ENCODE measurements around the gene GRK4. TPM values are rescaled to one million over a fixed set of nuclear protein-coding genes. Genes with fewer than 3 reads are reported as not detected.

GRK4 gene
- total and polyA plus RNA-seq, 5 donors: 8.4 to 13.1 (median 11.9) TPM

- Histone ChIP-seq H3K27ac (ENCODE audit: low read length) (no peak overlapping the region), H3K27me3 (ENCODE audit: control insufficient read depth, insufficient read depth) (no peaks in the 10 kb centered on the region), H3K4me3 (ENCODE audit: low read length) (no peak overlapping the region), H3K4me1 (ENCODE audit: control insufficient read depth, insufficient read depth, low read length) (no peaks in the 10 kb centered on the region), H3K9me3 (ENCODE audit: control insufficient read depth, low read length) (no peaks in the 10 kb centered on the region)
- peak in 1 of 3 donors; percentile 19 for DNase-seq
- 86% methylated on average over 8 of the region's 8 CpGs for WGBS
- intact Hi-C loops (cut with DNase I): loop anchor here in 2 of 4 donors (10.0 kb wide), 2 partner anchors 59 to 79 kb away; partner anchors contain the start of gene ADD1 (in 1 of the 2)
- ATAC-seq: no peak
Observed at GRCh38 chr4:2924286-2924685, 39.1 kb upstream of the GRK4 start.

GRCh38 chr4:2924765-2925301 lies 38.5 kb upstream of the GRK4 start:
- Histone ChIP-seq H3K27me3 (ENCODE audit: control insufficient read depth, insufficient read depth) (no peaks in the 10 kb centered on the region), H3K4me1 (ENCODE audit: control insufficient read depth, insufficient read depth, low read length) (no peaks in the 10 kb centered on the region), H3K9me3 (ENCODE audit: control insufficient read depth, low read length) (no peaks in the 10 kb centered on the region), H3K27ac (ENCODE audit: low read length) (no peak overlapping the region), H3K4me3 (ENCODE audit: low read length) (no peak overlapping the region)
- WGBS: 86% methylated on average over 7 of the region's 7 CpGs
- DNase-seq (peak in 1 of 3 donors; percentile 36), ATAC-seq (no peak)
- intact Hi-C loops (cut with DNase I): loop anchor here in 2 of 4 donors (10.0 kb wide), 2 partner anchors 60 to 80 kb away; partner anchors contain the start of gene ADD1 (in 1 of the 2)

- H3K4me3 ChIP-seq (ENCODE audit: low read length): no peak overlapping the region
- ATAC-seq: no peak
- WGBS: 88% methylated on average over 5 of the region's 5 CpGs
- intact Hi-C loops (cut with DNase I): loop anchor here in 2 of 4 donors (10.0 kb wide), 2 partner anchors 61 to 81 kb away; partner anchors contain the start of gene ADD1 (in 1 of the 2)
- no peak overlapping the region for H3K27ac ChIP-seq (ENCODE audit: low read length)
- no peaks in the 10 kb centered on the region for H3K4me1 ChIP-seq (ENCODE audit: control insufficient read depth, insufficient read depth, low read length)
- H3K9me3 ChIP-seq (ENCODE audit: control insufficient read depth, low read length): no peaks in the 10 kb centered on the region
- H3K27me3 ChIP-seq (ENCODE audit: control insufficient read depth, insufficient read depth): no peaks in the 10 kb centered on the region
- no peak for DNase-seq
Observed at GRCh38 chr4:2925496-2925895, 37.9 kb upstream of the GRK4 start.

DNA sequence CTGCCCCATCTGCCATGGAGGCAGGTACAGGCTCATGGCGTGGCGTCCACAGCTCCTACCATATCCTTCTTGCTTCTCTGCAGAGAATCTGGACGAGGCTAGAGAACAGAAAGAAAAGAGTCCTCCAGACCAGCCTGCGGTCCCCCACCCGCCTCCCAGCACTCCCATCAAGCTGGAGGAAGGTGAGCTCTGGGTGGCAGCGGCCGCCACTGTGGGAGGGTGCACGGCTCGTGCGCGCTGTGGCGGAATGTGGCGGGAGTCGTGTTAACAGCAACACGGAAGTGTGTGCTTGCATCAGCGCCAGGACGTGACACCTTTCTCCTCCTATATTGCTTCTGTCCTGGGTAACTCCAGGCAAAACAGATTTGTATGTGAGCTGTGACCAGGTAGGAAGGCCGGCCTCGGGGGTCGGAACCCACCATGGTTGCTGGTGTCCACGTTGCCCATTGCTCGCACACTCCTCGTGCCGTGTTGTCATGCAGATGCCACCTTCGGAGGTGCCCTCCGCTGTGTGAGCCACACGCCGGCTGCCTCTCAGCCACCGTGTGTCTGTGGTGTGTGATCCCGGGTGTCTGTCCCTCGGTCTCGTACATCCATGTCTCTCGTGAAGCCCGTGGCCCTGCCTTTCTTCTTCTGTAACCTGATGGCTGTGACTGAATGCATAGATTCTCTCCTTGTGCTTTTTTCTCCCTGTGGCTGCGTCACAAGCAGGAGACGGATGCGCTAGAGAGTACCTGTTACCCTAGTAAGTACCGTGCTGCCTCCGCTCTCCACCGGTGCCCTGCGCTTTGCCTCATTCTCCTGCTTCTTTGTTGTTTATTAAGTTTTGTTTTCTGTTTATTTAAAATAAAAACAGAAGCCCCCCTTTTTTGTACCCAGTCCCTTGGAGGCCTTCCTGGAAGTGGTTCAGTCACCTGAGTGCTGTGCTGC lies 37.2 kb upstream of the GRK4 start:
- intact Hi-C loops (cut with DNase I): loop anchor here in 2 of 4 donors (10.0 kb wide), 2 partner anchors 61 to 81 kb away; partner anchors contain the start of gene ADD1 (in 1 of the 2)
- DNase-seq (peak in 1 of 3 donors; percentile 45), ATAC-seq (no peak)
- H3K27ac ChIP-seq (ENCODE audit: low read length): no peak overlapping the region
- H3K27me3 ChIP-seq (ENCODE audit: control insufficient read depth, insufficient read depth): no peaks in the 10 kb centered on the region
- WGBS: 93% methylated on average over 41 of the region's 41 CpGs
- no peak overlapping the region for H3K4me3 ChIP-seq (ENCODE audit: low read length)
- H3K9me3 ChIP-seq (ENCODE audit: control insufficient read depth, low read length): no peaks in the 10 kb centered on the region
- H3K4me1 ChIP-seq (ENCODE audit: control insufficient read depth, insufficient read depth, low read length): no peaks in the 10 kb centered on the region

GRCh38 chr4:2927016-2927695 lies 36.2 kb upstream of the GRK4 start:
- 94% methylated on average over 18 of the region's 18 CpGs for WGBS
- DNase-seq: peak in 1 of 3 donors; percentile 19

DNA sequence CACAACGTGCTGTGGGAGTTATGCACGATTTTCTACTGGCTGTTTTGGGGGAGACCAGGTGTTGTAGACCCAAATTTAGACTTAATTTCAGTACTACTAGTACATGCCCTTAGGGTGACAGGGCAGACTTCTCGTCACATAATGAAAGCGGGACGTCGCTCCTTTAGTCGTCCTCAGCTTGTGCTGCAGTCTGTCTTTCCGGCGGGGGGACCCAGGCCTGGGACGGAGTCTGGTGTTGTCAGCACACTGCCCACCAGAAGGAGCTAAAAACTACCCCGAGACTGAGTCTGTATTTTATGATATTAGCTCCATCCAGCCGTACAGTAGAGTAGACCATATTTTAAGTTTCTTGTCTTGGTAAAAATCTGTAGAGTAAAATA lies 35.7 kb upstream of the GRK4 start:
- Histone ChIP-seq H3K27ac (ENCODE audit: low read length) (no peak overlapping the region), H3K9me3 (ENCODE audit: control insufficient read depth, low read length) (no peaks in the 10 kb centered on the region), H3K4me1 (ENCODE audit: control insufficient read depth, insufficient read depth, low read length) (no peaks in the 10 kb centered on the region), H3K4me3 (ENCODE audit: low read length) (no peak overlapping the region), H3K27me3 (ENCODE audit: control insufficient read depth, insufficient read depth) (no peaks in the 10 kb centered on the region)
- intact Hi-C loops (cut with DNase I): loop anchor here in 2 of 4 donors (10.0 kb wide), 2 partner anchors 63 to 83 kb away; partner anchors contain the start of gene ADD1 (in 1 of the 2)
- ATAC-seq: no peak
- 94% methylated on average over 12 of the region's 12 CpGs for WGBS
- DNase-seq: no peak

More at GRCh38 chr4:2927016-2927695, 36.2 kb upstream of the GRK4 start:
- H3K4me3 ChIP-seq (ENCODE audit: low read length): no peak overlapping the region
- intact Hi-C loops (cut with DNase I): loop anchor here in 2 of 4 donors (10.0 kb wide), 2 partner anchors 62 to 82 kb away; partner anchors contain the start of gene ADD1 (in 1 of the 2)
- H3K9me3 ChIP-seq (ENCODE audit: control insufficient read depth, low read length): no peaks in the 10 kb centered on the region
- no peaks in the 10 kb centered on the region for H3K27me3 ChIP-seq (ENCODE audit: control insufficient read depth, insufficient read depth)
- no peaks in the 10 kb centered on the region for H3K4me1 ChIP-seq (ENCODE audit: control insufficient read depth, insufficient read depth, low read length)
- ATAC-seq: no peak
- H3K27ac ChIP-seq (ENCODE audit: low read length): no peak overlapping the region

DNA sequence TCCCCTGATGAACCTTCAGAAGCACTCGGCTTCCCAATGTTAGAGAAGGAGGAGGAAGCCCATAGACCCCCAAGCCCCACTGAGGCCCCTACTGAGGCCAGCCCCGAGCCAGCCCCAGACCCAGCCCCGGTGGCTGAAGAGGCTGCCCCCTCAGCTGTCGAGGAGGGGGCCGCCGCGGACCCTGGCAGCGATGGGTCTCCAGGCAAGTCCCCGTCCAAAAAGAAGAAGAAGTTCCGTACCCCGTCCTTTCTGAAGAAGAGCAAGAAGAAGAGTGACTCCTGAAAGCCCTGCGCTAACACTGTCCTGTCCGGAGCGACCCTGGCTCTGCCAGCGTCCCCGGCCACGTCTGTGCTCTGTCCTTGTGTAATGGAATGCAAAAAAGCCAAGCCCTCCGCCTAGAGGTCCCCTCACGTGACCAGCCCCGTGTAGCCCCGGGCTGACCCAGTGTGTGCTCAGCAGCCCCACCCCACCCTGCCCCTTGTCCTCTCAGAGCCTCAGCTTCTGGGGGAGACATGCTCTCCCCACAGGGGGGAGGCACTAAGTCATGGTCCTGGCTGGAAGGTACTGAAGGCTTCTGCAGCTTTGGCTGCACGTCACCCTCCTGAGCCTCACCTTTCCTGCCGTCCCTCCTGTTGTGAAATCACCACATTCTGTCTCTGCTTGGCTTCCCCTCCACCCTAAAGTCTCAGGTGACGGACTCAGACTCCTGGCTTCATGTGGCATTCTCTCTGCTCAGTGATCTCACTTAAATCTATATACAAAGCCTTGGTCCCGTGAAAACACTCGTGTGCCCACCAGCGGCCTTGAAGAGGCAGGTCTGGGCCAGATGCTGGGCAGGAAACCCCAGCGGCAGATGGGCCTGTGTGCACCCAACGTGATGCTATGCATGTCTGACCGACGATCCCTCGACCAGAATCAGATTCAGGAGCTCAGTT lies 34.9 kb upstream of the GRK4 start:
- ATAC-seq: no peak
- Histone ChIP-seq H3K9me3 (ENCODE audit: control insufficient read depth, low read length) (no peaks in the 10 kb centered on the region), H3K27ac (ENCODE audit: low read length) (no peak overlapping the region), H3K4me1 (ENCODE audit: control insufficient read depth, insufficient read depth, low read length) (peaks cover 3% of the 10 kb centered on the region), H3K4me3 (ENCODE audit: low read length) (no peak overlapping the region), H3K27me3 (ENCODE audit: control insufficient read depth, insufficient read depth) (no peaks in the 10 kb centered on the region)
- DNase-seq: no peak
- intact Hi-C loops (cut with DNase I): loop anchor here in 2 of 4 donors (10.0 kb wide), 2 partner anchors 64 to 84 kb away; partner anchors contain the start of gene ADD1 (in 1 of the 2)
- WGBS: 85% methylated on average over 32 of the region's 32 CpGs

DNA sequence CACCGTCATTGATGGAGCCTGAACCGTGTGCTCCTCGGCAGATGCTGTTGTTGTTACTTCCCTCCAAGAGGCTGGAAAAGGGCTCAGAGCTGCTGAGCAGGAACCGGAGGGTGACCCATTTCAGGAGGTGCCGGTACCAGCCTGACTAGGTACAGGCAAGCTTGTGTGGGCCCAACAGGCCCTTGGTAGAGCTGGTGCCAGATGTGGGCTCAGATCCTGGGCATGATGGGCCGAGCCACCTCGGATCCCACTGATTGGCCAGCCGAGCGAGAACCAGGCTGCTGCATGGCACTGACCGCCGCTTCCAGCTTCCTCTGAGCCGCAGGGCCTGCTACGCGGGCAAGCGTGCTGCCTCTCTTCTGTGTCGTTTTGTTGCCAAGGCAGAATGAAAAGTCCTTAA lies 33.9 kb upstream of the GRK4 start:
- no peaks in the 10 kb centered on the region for H3K27me3 ChIP-seq (ENCODE audit: control insufficient read depth, insufficient read depth)
- H3K27ac ChIP-seq (ENCODE audit: low read length): no peak overlapping the region
- no peaks in the 10 kb centered on the region for H3K9me3 ChIP-seq (ENCODE audit: control insufficient read depth, low read length)
- peaks cover 4% of the 10 kb centered on the region for H3K4me1 ChIP-seq (ENCODE audit: control insufficient read depth, insufficient read depth, low read length)
- ATAC-seq (no peak), DNase-seq (no peak)
- intact Hi-C loops (cut with DNase I): loop anchor here in 2 of 4 donors (10.0 kb wide), 2 partner anchors 65 to 85 kb away; partner anchors contain the start of gene ADD1 (in 1 of the 2)
- 89% methylated on average over 16 of the region's 16 CpGs for WGBS
- no peak overlapping the region for H3K4me3 ChIP-seq (ENCODE audit: low read length)

DNA sequence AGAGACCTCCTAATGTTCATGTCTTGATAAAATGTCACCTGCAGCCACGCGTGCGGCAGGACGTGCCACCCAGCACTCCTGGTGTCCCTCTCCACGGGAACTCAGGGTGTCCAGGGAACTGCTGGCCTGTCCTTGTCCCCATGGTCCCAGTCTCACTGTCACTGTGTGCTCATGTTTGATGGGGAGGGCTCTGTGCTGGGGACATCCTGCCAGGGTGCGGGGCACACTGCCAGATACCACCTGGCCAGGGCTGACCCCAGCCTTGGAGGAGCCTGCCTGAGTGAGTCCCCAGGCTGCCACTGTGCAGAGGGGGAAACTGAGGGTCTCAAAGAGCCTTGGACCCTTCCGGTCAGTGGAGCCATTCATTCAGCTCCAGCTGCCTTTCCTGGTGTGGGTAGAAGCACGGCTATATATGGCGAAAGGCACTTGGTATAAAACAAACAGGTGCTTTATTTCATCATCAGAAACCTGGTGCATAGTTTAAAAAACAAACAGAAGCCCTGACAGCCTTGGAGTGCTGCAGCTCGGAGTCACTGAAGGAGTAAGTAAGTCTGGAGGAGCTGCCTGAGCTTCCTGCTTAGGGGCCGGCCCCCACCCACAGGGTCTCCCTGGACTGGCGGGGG lies 33.1 kb upstream of the GRK4 start:
- ATAC-seq (no peak), DNase-seq (no peak)
- Histone ChIP-seq H3K27ac (ENCODE audit: low read length) (no peak overlapping the region), H3K4me3 (ENCODE audit: low read length) (no peak overlapping the region), H3K9me3 (ENCODE audit: control insufficient read depth, low read length) (no peaks in the 10 kb centered on the region), H3K27me3 (ENCODE audit: control insufficient read depth, insufficient read depth) (no peaks in the 10 kb centered on the region), H3K4me1 (ENCODE audit: control insufficient read depth, insufficient read depth, low read length) (peaks cover 4% of the 10 kb centered on the region)
- WGBS: 86% methylated on average over 12 of the region's 12 CpGs
- intact Hi-C loops (cut with DNase I): loop anchor here in 3 of 4 donors (10.0 kb wide), 1 partner anchor 165 kb away; no protein-coding TSS in a partner anchor

All from right cardiac atrium (tissue), 5 donors.